Fibroblast of skin of right biceps (primary cell): Measurements from ENCODE around the gene BCR.

Source experiments
- DNase-seq: peaks from one replicate; pipeline ENCODE4 v3.0.0-alpha.2; 2013

The BCR gene

DNA sequence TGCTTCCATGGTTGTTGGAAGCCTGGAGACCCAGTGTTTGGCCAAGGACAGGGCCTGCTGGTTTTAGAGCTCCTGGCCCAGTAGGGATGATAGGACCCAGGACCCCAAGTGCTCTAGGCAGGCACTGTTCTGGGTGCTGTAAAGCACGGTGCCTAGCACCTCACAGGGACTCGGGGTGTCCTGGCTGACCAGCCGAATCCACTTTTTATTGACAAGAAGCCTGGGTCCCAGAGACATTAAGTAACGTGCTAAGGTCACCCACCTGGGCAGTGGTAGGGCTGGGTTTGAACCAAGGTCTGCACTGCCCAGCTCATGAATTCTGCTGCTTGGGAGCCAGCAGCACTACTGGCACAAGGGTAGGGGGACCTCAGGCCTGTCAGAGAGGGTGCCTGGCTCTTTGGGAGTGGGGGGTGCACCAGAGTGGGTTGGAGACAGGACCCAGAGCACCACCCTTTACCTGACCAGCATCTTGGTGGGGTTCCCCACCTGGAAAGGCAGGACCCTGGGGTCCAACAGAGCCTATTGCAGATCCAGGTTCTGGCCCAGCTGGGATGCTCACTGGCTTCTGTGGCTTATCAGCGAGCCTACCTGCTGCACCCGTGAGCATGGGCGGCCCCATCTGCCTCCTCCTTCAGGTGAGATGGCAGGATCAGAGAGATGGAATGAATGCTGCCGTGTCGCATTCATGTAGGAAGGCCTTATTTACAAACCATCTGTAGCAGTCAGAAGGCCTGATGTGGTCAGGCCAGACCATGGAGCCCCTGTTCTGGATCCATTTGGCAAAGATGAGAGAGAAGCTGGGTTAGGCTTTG is 52.0 kb downstream of the BCR start:
- no peak for DNase-seq

DNA sequence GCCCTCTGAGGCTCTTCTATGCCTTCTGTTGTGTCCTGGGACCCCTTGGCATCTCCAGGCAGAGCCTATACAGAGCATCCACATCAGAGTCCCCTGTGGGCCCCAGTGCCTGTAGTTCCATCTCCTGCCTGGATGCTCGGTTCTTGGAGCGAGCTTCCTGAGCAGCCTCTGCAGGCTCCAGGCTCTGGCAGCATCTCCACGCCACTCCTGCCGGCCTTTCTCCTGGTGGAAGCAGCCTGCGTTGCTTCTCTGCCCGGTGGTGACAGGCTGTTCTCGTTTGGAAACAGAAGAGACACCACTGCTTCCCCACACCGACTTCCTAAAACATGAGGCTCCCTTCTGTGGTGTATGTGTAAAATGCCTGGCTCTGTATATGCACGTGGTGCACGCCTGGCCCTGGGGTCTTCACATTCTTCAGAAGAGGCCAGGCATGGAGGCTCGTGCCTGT is 52.8 kb downstream of the BCR start:
- peak; percentile 52 for DNase-seq

DNA sequence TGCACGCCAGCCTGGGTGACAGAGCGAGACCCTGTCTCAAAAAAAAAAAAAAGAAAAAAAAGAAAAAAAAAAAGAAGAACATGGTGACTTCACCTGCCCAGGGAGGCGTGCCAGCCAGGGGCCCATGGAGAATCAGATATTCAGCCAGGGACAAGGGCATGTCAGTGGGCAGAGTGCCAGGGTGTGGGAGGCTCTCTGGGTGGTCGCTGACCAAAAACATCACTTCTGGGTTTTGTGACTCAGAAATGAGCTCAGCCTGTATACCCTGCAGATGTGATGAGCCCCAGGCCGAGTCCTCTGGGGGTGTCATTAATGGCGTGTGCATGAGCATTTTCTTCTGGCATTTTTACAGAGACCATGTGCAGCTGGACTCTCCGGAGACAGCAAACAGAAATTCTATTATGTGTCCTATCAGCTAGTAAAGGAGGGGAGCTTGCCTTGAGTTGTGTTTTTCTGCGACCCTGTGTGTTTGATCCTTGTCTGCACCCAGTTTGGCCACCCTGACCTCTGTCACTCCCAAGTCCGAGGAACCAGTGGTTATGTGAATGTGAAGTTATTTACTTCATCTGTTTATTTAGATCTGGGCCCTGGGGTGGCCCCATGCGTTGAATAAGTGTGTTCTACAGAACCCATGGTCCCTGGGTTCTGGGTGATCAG is 53.6 kb downstream of the BCR start:
- peak; percentile 88 for DNase-seq

DNA sequence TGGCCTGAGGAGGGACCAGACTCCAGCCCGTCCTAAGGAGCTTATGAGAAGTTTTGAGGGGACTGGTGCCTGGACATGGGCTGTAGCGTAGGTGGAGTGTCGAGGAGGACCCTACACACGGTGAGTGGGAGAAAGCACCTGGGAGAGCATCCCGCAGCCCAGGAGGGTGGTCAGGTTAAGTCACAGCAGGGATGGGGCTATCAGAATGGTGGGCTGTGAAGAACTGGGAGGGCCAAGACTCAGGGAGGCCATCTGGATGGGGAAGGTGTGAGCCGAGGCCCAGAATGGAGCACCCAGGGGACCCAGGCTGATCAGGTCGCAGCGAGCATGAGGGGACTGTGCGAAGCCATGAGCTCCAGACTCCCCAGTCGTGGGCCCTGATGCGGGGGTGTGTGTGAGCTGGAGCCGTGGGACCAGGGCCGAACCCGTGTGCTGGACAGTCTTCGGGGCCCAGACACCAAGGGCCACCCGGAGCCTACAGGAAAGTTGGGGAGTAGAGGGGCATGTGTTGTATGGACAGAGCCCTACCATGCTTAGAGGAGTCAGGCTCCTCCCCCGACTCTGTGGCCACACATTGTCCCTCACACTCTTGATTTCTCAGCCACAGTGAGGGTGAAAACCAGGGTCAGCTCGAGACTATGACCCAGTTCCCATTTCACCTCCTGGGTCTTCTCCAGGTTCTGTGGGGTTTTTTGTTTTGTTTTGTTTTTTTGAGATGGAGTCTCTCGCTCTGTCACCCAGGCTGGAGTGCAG is 54.3 kb downstream of the BCR start:
- DNase-seq, result no peak

DNA sequence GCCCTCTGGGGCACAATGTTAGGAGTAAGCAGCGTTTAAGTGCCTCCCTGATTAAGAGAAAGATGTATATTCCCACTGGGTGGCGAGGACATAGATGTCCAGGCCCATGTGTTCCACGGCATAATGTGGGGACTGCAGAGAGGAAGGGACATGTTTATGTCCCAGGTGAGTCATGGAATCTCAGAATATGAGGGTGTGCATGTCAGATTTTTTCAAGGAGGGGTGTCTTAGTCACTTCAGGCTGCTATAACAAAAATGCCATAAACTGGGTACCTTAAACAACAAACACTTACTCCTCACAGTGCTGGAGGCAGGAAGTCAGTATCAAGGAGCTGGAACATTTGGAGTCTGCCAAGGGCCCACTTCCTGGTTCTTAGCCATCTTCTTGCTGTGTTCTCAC is 55.1 kb downstream of the BCR start:
- no peak for DNase-seq

DNA sequence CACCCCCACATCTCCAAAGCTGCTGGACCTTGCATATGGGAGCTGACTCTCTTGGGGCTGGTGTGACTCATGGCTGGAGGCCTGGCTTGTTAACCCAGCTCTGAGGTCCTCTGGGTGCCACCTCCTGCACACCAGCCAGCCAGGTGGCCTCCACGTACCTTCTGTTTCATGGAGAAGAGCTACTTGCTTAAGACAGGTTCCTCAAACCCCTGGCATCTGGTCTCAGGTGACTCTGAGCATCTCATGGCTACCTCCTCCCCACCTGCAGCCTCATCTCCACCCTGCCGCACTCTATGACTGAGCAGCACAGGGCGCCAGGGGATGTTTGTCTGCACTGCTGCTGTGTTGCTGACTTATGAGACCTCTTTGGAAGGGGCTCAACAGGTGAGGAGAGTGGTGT is 55.7 kb downstream of the BCR start:
- DNase-seq, result no peak

DNA sequence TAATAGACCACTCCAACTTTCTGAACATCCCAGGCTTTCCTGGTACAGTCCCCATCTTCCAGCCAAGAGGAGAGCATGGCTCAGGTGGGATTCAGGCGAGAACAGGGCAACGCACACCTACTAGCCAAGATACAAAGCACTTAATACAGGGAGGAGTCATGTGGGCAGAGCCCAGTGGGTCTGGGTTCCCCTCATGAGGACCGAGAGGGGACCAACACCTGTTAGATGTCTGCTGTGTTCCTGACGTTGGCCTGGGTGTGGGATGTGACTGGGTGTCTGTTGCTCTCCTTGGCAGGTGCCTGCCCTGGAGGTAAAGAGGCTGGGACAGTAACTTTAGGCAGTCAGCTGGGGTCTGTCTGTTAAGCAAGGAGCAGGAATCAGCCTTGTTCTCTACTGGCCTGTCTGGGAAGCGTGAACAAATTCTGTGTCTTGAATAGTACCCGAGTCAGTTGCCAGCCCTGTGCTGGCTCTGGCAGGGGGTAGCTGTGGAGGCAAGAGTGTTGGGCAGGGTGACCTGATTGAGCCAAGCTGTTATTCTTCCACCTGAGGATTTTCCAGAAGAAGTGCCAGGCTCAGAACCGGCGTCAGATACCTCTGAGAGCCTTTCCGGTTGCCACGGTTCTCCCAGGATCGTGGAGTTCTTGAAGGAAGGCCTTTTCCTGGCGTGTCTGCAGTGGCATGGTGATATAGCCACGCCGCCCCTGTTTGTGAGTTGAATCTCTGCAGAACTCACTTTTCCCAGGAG is 56.3 kb downstream of the BCR start:
- DNase-seq, result no peak

DNA sequence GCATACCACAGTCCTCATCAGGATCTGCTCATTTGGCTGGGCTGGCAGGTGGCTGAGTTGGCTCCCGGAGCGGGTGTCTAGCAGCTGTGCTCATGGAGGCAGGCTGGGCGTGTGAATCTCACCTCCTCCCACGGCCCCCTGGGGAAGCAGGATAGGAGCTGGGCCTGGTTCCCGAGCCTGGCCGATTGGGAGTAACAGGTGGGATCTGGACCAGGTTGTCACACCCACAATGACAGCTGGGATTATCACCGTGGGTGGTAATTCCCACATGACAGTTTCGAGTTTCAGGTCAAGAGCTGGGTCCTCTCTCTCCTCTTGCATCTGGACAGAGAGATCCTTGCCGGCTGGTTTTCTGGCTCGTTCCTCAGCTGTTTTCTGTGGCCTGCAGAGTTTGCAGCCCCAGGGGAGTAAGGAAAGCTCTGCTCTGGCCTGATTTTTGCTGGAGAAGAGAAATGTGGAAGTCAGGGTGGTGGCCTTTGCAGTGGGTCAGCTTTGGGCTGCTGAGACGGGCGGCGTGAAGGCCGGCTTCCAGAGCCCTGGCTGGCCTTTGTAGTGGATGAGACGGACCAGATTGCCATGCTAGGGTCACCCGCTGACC is 57.0 kb downstream of the BCR start:
- no peak for DNase-seq

DNA sequence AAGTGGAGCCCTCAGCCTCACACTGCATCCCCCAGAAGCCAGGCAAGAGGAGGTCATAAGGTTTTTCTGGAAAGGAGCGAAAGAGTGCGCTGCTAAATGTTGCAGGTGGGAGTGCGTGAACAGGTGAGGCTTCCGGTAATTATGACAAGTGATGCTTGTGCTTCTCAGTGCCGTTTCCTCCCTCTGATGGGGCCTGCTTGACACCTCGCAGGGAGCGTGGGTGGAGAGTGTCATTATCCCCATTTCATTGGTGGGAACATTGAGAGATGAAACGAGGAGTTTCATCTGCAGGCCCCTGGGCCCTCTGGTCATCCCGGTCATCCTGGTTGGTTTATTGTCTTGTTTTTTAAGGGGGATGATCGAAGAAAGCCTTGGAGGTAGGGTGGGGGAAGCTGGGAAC is 57.5 kb downstream of the BCR start:
- no peak for DNase-seq

DNA sequence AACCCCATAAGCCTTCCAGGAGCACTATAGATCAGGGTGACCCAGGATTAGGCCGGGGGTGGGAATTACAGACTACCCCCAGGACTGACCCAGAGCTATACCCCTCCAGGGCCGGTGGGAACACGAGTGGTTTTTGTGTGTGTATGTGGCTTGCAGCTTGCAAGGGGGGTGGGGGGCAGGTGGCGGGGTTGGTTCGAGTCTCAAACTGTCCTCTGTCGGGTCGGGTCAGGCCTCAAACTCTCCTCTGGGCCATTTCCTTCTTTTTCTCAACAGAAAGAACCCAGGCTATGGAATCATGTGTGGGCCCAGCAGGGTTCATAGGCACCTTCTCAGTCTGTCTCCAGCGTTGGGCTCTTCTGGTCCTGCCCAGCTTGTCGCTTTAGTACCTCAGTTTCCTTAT is 58.4 kb downstream of the BCR start:
- no peak for DNase-seq

DNA sequence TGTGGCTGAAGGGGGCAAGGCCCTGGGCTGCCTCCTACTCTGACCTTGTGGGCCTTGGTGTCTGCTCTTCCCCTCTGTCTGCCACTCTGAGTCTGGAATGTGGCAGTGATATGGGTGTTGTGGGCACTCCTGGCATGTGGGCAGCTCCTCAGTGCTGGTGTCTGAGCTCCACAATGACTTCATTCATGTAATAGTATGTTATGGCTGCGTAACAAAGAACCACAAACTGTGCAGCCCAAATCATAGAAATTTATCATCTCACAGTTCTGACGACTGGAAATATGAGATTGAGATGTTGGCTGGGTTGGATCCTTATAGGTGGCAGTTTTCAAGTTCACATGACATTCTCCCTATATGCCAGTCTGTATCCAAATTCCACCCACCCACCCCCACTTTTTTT is 59.1 kb downstream of the BCR start:
- no peak for DNase-seq

DNA sequence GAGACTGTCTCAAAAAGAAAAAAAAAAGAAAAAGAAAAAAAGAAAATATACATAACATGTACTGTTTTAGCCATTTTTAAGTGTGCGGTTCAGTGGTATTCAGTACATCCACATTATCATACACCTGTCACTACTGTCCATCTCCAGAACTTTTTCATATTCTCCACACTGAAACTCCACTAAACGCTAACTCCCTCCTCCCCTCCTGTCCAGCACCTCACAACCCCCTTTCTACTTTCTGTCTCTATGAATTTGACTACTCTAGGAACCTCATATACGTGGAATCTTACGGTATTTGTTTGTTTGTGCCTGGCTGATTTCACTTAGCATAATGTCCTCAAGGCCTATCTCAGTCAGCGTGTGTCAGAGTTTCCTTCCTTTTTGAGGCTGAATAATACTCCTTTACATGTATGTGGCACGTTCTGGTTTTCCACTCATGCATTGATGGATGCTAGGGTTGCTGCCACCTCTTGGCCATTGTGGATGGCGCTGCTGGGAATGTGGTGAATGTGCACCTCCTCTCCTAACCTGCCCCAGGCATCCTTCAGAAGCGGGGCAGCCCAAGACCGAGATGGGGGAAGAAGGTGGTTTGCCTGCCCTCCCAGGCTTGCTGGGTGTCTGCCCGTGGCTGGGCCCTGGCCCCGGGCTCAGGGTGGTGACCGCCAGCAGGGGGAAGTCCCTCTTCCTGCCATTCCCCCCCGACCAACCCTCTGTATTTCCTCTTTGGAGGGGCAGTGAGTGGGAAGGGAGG is 60.5 kb downstream of the BCR start:
- DNase-seq, result no peak

DNA sequence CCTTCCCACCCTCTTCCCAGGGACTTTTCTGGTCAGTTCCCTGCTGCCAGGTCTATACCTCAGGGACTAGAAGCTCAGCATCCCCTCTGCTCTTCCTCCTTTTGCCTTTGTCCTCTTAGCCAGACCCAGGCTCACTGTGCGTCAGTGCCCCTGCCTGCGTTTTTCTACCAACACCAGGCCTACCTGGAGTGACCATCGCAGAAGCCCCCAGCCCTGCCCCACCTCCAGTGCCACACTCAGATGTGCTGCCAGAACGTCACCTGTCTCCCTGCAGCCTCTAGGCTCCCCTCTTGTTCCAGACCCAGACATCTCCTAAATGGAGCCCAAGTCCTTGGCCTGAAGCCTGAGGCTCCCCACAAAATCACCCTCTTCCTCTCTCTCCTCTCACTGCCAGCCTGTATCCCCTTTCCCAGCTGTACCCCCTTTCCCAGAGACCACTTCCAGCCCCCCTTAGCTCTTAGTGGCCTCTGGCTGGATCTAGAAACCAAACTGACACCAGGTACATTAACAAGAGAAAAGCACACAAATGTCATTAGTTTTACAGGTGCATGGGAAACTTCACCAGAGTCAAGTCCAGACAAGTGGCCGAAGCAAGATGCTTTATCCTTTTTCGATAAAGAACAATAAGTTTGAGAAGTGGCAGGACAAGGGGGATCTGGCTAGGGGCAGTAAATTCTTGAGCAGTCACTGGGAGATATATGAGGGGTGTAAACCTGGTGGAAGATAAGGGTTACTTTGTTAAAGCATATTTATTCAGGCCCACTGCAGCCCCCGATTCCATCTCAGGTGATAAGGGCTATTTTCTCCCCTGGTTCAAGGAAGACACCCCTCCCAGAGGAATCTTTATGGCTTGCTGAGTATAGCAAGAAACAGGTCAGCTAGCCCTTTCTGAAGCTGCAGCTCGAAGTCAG is 61.5 kb downstream of the BCR start:
- DNase-seq, result no peak

DNA sequence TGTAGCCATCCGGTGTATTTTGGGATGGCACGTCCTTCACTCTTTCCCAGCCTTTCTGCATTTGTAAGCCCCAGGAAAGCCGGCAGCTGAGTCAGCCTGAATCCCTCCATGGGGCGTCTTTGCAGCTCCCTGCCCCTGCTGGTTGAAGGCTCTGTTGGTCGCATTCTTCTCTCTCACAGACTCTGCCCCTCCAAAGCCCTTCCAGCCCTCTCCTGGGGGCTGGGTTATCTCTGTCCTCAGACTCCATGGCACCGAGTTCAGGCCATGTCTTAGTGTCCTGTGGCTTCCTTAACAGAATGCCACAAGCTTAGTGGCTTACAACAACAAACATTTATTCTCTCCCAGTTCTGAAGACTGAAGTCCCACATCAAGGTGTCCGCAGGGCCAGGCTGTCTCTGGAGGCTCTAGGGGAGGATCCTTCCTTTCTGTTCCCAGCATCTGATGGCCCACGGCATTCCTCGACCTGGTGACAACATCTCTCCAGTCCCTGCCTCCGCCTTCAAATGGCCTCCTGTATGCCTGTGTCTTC is 62.2 kb downstream of the BCR start:
- peak; percentile 62 for DNase-seq

DNA sequence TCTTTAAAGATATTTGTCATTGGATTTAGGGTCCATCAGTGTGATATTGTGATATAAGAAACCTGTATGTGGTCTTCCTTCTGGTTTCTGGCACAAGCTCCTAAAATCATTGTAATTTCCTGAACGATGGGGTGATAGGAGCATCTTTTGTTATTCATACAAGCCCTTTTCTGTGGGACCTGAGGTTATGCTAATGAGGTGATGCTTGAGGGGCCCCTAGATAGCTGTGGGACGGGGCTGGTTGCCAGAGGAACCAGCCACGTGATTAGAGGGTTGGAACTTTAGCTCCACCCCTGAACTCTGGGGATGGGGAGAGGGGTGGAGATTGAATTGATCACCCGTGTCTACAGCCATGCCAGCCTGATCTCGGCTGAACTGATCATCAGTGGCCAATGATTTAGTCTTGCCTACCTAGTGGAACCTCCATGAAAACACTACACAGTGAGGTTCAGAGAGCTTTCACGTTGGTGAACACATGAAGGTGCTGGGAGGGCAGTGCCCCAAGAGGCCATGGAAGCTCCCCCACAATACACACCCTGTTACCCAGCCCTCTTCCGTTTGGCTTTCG is 62.8 kb downstream of the BCR start:
- DNase-seq, result peak; percentile 31

DNA sequence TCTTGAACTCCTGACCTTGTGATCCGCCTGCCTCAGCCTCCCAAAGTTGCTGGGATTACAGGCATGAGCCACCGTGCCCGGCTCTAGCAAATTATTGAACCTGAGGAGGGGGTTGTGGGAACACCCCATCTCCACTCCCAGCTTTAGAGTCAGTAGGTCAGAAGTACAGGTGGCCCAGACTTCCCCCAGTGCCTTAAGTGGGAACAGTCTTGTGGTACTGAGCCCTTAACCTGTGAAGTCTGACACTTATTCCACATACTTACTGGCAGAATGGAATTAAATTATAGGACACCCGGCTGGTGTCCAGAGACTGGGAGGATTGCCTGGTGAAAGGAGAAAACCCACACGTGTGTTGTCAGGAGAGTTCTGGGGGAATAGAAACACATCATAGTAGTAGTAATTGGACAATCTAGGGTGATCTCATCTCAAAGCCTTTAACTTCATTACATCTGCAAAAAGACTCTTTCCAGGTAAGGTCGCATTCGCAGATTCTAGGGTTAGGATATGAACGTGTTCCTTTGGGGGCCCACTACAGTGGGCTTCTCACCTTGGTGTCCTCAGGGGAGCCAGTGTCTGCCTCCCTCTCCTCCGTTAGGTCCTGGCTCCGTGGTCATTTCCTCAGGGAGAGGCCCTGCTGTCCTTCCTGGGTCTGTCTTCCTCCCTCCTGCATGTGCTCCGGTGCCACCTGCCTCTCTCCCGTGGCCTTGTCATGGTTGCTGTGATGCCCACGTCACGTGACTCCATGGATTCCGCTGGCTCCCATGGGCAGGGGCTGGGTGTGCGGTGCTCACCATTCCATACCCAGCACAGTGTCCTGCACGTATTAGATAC is 63.8 kb downstream of the BCR start:
- no peak for DNase-seq

DNA sequence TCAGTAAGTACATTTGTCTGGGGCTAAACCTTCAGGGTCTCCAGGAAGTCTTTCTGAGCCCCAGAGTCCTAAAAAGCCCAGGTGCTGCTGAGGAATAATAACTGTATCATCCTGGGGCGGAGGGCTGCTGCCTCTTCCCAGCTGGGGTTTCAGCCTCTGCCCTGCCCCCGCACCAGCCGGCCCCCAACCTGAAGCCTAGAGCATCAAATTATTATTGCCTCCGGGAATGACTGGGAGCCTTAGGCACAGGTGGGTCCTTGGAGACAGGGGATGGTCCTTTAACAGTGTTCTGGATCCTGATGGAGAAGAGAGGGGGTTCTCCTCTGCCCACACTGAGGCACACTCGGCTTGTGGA is 64.4 kb downstream of the BCR start:
- DNase-seq, result no peak

DNA sequence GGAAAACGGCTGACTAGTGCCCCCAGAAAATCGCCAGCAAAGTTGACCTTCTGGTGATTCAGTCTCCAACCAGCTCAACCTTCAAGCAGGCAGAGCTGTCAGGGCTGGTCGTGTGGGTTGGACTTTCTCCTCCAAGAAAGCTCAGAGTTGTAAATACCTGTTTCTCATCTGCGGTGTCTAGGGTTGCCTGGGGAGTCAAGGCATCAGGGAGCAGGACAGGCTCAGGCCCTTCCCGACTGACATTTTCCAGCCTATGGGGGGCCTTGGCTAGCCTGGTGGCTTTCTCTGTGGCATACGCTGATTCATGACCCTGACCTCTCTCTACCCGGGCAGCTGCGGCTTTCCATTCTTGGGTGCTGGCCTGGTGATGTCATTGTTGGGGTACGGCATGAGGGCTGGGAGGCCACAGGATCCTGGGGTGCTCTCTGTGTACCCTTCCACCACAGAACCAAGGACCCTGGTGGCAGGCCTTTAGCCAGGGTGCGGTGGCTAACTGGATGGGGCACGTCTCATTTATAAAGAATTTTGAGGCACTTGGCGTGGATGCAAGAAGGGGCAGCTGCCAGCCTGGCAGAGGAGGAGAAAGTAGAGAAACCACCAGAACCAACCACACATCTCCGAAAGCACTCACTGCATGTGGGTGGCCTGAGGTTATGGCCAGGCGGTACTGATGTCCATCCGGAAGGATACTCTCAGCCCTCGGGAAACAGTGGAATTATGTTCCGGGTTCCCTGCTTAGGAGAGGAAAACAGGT is 64.9 kb downstream of the BCR start:
- no peak for DNase-seq

DNA sequence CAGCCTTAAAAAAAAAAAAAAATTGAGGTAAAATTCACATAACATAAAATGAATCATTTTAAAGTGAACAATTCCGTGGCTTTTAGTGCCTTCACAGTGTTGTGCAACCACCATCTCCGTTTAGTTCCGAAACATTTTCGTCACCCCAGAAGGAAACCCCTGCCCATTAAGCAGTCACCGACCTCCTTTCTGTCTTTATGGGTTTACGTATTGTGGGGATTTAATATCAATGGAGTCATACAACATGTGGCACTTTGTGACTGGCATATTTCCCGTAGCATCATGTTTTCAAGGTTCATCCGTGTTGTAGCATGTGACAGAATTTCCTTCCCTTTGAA is 65.5 kb downstream of the BCR start:
- DNase-seq, result peak; percentile 26
